HEK293 (cell line): ENCODE results near the gene SAFB.

Source experiments
- CTCF ChIA-PET: fragments of 350-600 bp; formaldehyde crosslinking; extraction: SDS; loops from one replicate; lab custom pipeline; 2021; ENCODE audit warnings: antibody characterized with exemption; lab: Yijun Ruan, JAX
- POLR2A ChIA-PET: fragments of 300-600 bp; formaldehyde crosslinking; extraction: SDS; loops from one replicate; lab custom pipeline; 2020; ENCODE audit warnings: antibody characterized with exemption, inconsistent platforms; lab: Yijun Ruan, JAX
- H3K27ac ChIP-seq: fragments of 200-500 bp; sonication (Bioruptor generic); 2 replicates; pipeline ENCODE4 v1.5.1; 2014; ENCODE audit warnings: low read depth, low read length, control low read depth, inconsistent platforms; ENCODE audit errors: extremely low read depth
- H3K36me3 ChIP-seq, 2 experiments: fragments of 200-500 bp in 1 of 2; sonication (Bioruptor generic) in 1 of 2; 1 replicate in 1 of 2; 2 replicates in 1 of 2; pipeline ENCODE4 v1.5.1; 2014 to 2017; ENCODE audit warnings: inconsistent platforms in 2 of 2, low read length in 2 of 2; ENCODE audit not compliant: control insufficient read depth in 2 of 2, insufficient read depth in 1 of 2
- H3K4me1 ChIP-seq: fragments of 200-500 bp; sonication (Bioruptor generic); 2 replicates; pipeline ENCODE4 v1.5.1; 2014; ENCODE audit warnings: mild to moderate bottlenecking, low read length, inconsistent platforms; ENCODE audit not compliant: control insufficient read depth, insufficient read depth
- H3K4me3 ChIP-seq: 2 replicates; pipeline ENCODE4 v1.5.1; 2011; ENCODE audit warnings: low read depth, mild to moderate bottlenecking, control low read depth, low read length, moderate library complexity
- H3K9me3 ChIP-seq: fragments of 200-500 bp; sonication (Bioruptor generic); 2 replicates; pipeline ENCODE4 v1.5.1; 2014; ENCODE audit warnings: low read depth, low read length, inconsistent platforms; ENCODE audit not compliant: control insufficient read depth, insufficient read depth
- GLIS1 ChIP-seq: fragments of 450-650 bp; formaldehyde crosslinking; IDR thresholded peaks from 2 replicates; pipeline ENCODE4 v1.5.1; 2016; ENCODE audit warnings: missing biosample characterization, missing genetic modification characterization
- HOXC10 ChIP-seq: sonication (generic); formaldehyde crosslinking; IDR thresholded peaks from 2 replicates; pipeline ENCODE4 v1.8.1; 2023; ENCODE audit warnings: mild to moderate bottlenecking, missing genetic modification reagents
- OSR2 ChIP-seq: fragments of 450-650 bp; formaldehyde crosslinking; IDR thresholded peaks from 2 replicates; pipeline ENCODE4 v1.5.1; 2016; ENCODE audit warnings: missing biosample characterization, missing genetic modification characterization
- SCRT1 ChIP-seq: fragments of 450-650 bp; formaldehyde crosslinking; IDR thresholded peaks from 2 replicates; pipeline ENCODE4 v1.5.1; 2016; ENCODE audit warnings: missing biosample characterization, missing genetic modification characterization, borderline replicate concordance
- SCRT2 ChIP-seq: fragments of 450-650 bp; formaldehyde crosslinking; IDR thresholded peaks from 2 replicates; pipeline ENCODE4 v1.5.1; 2016; ENCODE audit warnings: missing biosample characterization, missing genetic modification characterization
- ZFP69B ChIP-seq: fragments of 450-650 bp; formaldehyde crosslinking; IDR thresholded peaks from 2 replicates; pipeline ENCODE4 v1.5.1; 2016; ENCODE audit warnings: missing biosample characterization, missing genetic modification characterization
- ZIC2 ChIP-seq: fragments of 450-650 bp; formaldehyde crosslinking; IDR thresholded peaks from 2 replicates; pipeline ENCODE4 v1.5.1; 2016; ENCODE audit warnings: missing biosample characterization, missing genetic modification characterization
- ZNF121 ChIP-seq: fragments of 450-650 bp; formaldehyde crosslinking; IDR thresholded peaks from 2 replicates; pipeline ENCODE4 v1.5.1; 2016; ENCODE audit warnings: missing biosample characterization, missing genetic modification characterization
- ZNF211 ChIP-seq: fragments of 450-650 bp; formaldehyde crosslinking; IDR thresholded peaks from 2 replicates; pipeline ENCODE4 v1.5.1; 2016; ENCODE audit warnings: low read depth, missing biosample characterization, missing genetic modification characterization
- ZNF214 ChIP-seq: fragments of 450-650 bp; formaldehyde crosslinking; IDR thresholded peaks from 2 replicates; pipeline ENCODE4 v1.5.1; 2017; ENCODE audit warnings: missing biosample characterization, mild to moderate bottlenecking, missing genetic modification characterization, borderline replicate concordance
- ZNF423 ChIP-seq: fragments of 450-650 bp; formaldehyde crosslinking; IDR thresholded peaks from 2 replicates; pipeline ENCODE4 v1.5.1; 2016; ENCODE audit warnings: missing biosample characterization, missing genetic modification characterization
- ZNF549 ChIP-seq: fragments of 450-650 bp; IDR thresholded peaks from 2 replicates; pipeline ENCODE4 v1.5.1; 2018; ENCODE audit warnings: missing biosample characterization, missing genetic modification characterization, mild to moderate bottlenecking, inconsistent platforms, moderate library complexity
- ZNF660 ChIP-seq: fragments of 450-650 bp; IDR thresholded peaks from 2 replicates; pipeline ENCODE4 v1.5.1; 2018; ENCODE audit warnings: missing biosample characterization, mild to moderate bottlenecking, missing genetic modification characterization
- TF ChIP-seq, protein P1 (sequence below): fragments of 450-650 bp; formaldehyde crosslinking; IDR thresholded peaks from 2 replicates; pipeline ENCODE4 v1.5.1; 2016; ENCODE audit warnings: missing biosample characterization, missing genetic modification characterization

Gene SAFB

DNA sequence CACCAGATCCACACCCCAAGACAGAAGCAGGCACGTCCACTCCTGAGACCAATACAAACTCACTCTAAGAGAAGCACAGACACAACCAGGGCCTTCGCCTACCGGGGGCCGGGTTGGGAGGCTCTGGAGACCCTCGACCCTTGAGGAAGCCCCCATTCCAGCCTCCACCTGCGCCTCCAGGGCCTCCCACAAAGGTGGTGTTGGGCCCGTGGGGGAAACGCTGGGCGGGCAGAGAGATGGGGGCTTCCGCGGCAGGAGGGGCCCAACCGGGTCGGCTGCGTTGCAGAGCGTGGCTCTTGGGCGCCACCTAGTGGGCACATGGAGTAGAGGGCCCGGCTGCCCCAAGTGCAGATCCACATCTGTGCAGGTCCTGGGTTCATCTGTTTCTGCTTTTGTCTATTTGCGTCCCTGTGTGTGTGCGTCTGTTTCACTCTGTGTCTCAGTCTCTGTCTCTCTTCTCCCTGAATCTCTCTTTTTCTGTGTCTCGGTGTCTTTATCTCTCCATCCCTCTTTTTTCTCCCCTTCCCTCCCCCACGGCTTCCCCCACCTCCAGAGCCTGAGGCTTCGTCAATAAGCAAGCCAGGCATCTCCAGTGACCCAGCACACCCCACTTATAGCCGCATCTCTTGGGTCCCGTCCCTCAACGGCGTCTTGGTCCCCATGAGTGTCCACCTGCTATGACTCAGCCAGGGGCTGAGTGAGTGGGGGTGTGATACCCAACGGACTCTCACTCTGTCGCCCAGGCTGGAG lies 44.6 kb upstream of the SAFB start (continued):
- TF ChIP-seq HOXC10 (CRISPR knock-in tag) (no peak), ZNF660 (tag by site-specific recombination) (peak; percentile 21; the same call in 1 of the 2 replicates), ZFP69B (tag by site-specific recombination) (peak; percentile 75)

DNA sequence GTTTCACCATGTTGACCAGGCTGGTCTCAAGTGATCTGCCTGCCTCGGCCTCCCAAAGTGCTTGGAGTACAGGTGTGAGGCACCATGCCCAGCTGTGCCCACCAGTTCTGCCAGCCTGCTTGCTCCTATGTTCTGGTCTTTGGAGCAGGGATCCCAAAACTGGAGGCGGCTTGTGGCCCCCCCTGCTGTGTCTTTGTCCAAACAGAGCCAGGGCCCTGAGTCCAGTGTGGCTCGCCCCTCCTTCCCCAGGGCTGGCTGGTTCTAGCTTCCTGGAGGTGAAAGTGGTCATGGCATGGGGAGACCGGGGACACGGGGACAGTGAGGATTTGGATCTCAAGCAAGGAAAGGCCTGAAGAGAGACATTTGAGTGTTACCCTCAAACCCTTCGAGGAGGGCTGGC lies 43.6 kb upstream of the SAFB start:
- H3K27ac ChIP-seq: no peak overlapping the region
- POLR2A ChIA-PET: no interaction called here
- no peaks in the 10 kb centered on the region for H3K9me3 ChIP-seq

DNA sequence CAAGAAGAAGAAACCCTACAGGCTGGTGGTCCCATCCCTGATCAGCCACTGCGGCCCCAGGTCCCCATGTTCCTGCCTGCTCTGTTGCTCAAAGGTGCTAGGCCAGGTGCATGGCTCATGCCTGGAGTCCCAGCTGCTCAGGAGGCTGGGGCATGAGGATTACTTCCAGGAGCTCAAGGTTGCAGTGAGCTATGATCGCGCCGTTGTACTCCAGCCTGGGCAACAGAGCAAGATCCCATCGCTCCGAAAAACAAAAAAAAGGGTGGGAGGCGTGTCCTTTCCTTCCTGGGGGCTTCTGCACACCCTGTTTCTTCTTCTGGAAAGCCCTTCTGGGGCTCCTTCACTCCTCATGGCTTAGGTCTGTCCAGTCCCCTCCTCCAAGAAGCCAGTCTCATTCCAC lies 43.2 kb upstream of the SAFB start:
- Histone ChIP-seq H3K4me1 (peaks cover 6% of the 10 kb centered on the region; the same call in 1 of the 2 replicates), H3K27ac (no peak overlapping the region), H3K4me3 (no peak overlapping the region), H3K9me3 (no peaks in the 10 kb centered on the region), H3K36me3 (peaks cover 0 to 20% of the 10 kb centered on the region in 2 experiments; a peak in 2 of 3 replicates)
- TF ChIP-seq ZNF121 (tag by site-specific recombination): peak; percentile 81
- TF ChIP-seq ZNF214 (tag by site-specific recombination): no peak
- ChIA-PET CTCF (interaction anchor here (0.6 to 2.9 kb wide), 6 partner anchors 13 to 541 kb away, joined by 3 to 20 read pairs (median 4); no protein-coding TSS in a partner anchor), POLR2A (no interaction called here)

More for the DNA sequence above, 43.6 kb upstream of the SAFB start:
- CTCF ChIA-PET: interaction anchor here (0.6 to 2.9 kb wide), 5 partner anchors 19 to 130 kb away, joined by 3 to 20 read pairs (median 3); no protein-coding TSS in a partner anchor
- TF ChIP-seq, protein P1, sequence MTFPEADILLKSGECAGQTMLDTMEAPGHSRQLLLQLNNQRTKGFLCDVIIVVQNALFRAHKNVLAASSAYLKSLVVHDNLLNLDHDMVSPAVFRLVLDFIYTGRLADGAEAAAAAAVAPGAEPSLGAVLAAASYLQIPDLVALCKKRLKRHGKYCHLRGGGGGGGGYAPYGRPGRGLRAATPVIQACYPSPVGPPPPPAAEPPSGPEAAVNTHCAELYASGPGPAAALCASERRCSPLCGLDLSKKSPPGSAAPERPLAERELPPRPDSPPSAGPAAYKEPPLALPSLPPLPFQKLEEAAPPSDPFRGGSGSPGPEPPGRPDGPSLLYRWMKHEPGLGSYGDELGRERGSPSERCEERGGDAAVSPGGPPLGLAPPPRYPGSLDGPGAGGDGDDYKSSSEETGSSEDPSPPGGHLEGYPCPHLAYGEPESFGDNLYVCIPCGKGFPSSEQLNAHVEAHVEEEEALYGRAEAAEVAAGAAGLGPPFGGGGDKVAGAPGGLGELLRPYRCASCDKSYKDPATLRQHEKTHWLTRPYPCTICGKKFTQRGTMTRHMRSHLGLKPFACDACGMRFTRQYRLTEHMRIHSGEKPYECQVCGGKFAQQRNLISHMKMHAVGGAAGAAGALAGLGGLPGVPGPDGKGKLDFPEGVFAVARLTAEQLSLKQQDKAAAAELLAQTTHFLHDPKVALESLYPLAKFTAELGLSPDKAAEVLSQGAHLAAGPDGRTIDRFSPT: peak; percentile 47; the same call in 1 of the 2 replicates
- TF ChIP-seq ZNF211 (tag by site-specific recombination): no peak
- no peak overlapping the region for H3K4me3 ChIP-seq
- peaks cover 0 to 17% of the 10 kb centered on the region in 2 experiments; a peak in 1 of 3 replicates for H3K36me3 ChIP-seq
- H3K4me1 ChIP-seq: peaks cover 6% of the 10 kb centered on the region; the same call in 1 of the 2 replicates

DNA sequence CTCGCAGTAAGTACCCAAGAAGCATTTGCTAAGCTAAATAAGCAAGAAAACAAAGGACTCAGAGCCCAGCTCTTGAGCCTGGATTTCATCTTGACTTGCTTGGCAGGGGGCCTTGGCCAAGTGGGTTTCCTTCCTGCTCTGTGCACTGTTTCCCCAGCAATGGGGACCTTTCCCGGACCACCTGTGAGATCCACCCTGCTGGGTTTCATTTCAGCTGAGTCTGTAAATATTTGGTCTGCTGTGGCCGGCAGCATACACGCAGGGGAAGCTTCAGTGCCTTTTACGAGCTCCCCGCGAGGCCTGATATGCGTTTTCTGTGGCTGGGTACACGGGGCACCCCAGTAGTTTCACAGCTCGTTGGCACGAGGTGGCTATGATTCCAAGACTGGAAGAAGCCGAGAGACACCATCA lies 42.7 kb upstream of the SAFB start:
- ChIA-PET POLR2A (no interaction called here), CTCF (interaction anchor here (0.5 to 2.9 kb wide), 6 partner anchors 13 to 987 kb away, joined by 3 to 20 read pairs (median 4); no protein-coding TSS in a partner anchor)
- Histone ChIP-seq H3K4me3 (no peak overlapping the region), H3K9me3 (no peaks in the 10 kb centered on the region), H3K4me1 (peaks cover 6% of the 10 kb centered on the region; the same call in 1 of the 2 replicates), H3K27ac (peak overlapping the region; percentile 31; the same call in 1 of the 2 replicates), H3K36me3 (peaks cover 0 to 21% of the 10 kb centered on the region in 2 experiments; a peak in 2 of 3 replicates)
- TF ChIP-seq ZNF423 (tag by site-specific recombination) (0 out of 2 replicates have a peak, but pooled peaks have one; percentile 29), GLIS1 (tag by site-specific recombination) (peak; percentile 100), ZNF549 (tag by site-specific recombination) (no peak), OSR2 (no peak), SCRT1 (tag by site-specific recombination) (peak; percentile 33; the same call in 1 of the 2 replicates), SCRT2 (tag by site-specific recombination) (peak; percentile 84), ZIC2 (tag by site-specific recombination) (peak; percentile 100)
